Effector memory CD8-positive, alpha-beta T cell (primary cell): Measurements from ENCODE around the gene CCDC88C.

ENCODE experiments used
- ATAC-seq: fragments of 150-1000 bp; cut with Tn5 transposase; replicated peaks from 2 replicates; pipeline ENCODE4 v1.10.0; 2021; ENCODE audit warnings: mild to moderate bottlenecking, moderate library complexity
- DNase-seq, 3 experiments: peaks; one replicate each; pipeline ENCODE4 v3.0.0; 2021
- H3K27ac Mint-ChIP-seq, 2 donors: one replicate each; pipeline ENCODE4 v1.8.0; 2022; ENCODE audit warnings: mild to moderate bottlenecking in 2 of 2, mixed read lengths in 2 of 2, moderate library complexity in 2 of 2
- H3K27me3 Mint-ChIP-seq, 2 donors: one replicate each; pipeline ENCODE4 v1.8.0; 2022; ENCODE audit warnings: mixed read lengths in 2 of 2
- H3K36me3 Mint-ChIP-seq: one replicate; pipeline ENCODE4 v1.8.0; 2022; ENCODE audit warnings: mild to moderate bottlenecking, moderate library complexity, mixed read lengths; ENCODE audit not compliant: insufficient read depth
- H3K4me1 Mint-ChIP-seq, 2 donors: one replicate each; pipeline ENCODE4 v1.8.0; 2022; ENCODE audit warnings: low read depth in 2 of 2, mixed read lengths in 2 of 2
- H3K4me3 Mint-ChIP-seq, 2 donors: one replicate each; pipeline ENCODE4 v1.8.0; 2022; ENCODE audit warnings: mild to moderate bottlenecking in 2 of 2, mixed read lengths in 2 of 2, moderate library complexity in 2 of 2
- H3K9me3 Mint-ChIP-seq, 2 donors: one replicate each; pipeline ENCODE4 v1.8.0; 2022; ENCODE audit warnings: mixed read lengths in 2 of 2

Gene CCDC88C

DNA sequence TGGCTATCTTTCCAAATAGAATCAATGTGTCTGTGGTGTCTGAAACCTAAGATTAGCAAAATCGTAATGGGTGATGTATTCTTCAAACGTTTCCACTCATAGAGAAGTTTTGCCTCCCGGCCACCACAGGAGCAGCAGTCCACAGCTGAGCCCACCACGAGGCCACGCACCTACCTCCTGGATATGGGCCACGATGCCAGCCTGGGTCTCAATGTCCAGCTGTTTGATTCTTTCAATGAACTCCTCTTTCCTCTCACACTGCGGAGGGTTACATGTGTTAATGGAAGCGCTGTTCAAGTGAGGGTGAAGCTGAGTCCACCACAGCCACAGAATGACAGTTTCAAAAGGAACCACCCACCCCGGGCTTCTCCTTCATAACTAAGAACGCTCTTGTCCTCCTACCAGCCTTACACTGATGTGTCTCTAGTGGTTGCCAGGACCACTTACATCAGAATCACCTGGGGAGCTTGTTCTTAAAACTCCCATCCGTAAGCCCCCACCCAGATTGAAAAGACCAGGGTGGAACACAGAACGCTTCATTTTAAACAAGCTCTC, 75.3 kb downstream of the CCDC88C start:
- peaks cover 82% of the 10 kb centered on the region for H3K36me3 Mint-ChIP-seq
- H3K4me3 Mint-ChIP-seq, result no peak overlapping the region
- H3K9me3 Mint-ChIP-seq, result no peaks in the 10 kb centered on the region
- H3K27me3 Mint-ChIP-seq, result no peaks in the 10 kb centered on the region
- ATAC-seq (no peak), DNase-seq (no peak)
- peaks cover 30 to 37% of the 10 kb centered on the region in 2 donors for H3K4me1 Mint-ChIP-seq
- peak overlapping the region; percentile 54 to 88 for H3K27ac Mint-ChIP-seq

DNA sequence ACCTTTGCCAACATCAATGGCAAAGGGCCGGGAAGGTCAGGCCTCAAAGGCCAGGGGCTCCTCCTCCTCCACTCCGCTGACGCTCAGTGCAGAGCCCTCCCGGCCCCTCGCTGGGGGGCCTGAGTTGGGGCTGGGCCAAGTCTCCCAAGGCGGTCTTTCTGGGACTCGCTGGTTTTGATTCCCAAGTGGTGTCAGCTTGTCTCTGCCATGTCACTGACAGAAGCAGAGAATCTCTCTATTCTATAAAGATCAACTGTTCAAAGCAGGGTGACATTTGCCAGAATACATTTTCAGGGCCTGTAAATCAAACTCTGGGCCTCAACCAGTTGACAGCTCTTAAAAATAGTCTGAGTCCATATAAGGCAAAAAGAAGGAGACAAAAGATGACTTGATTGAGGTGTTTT, 75.9 kb downstream of the CCDC88C start:
- Mint-ChIP-seq H3K9me3 (no peaks in the 10 kb centered on the region), H3K4me1 (peaks cover 24 to 32% of the 10 kb centered on the region in 2 donors), H3K27me3 (no peaks in the 10 kb centered on the region), H3K4me3 (no peak overlapping the region), H3K36me3 (peaks cover 87% of the 10 kb centered on the region), H3K27ac (peak overlapping the region; percentile 54 to 88)
- ATAC-seq (no peak), DNase-seq (no peak)

DNA sequence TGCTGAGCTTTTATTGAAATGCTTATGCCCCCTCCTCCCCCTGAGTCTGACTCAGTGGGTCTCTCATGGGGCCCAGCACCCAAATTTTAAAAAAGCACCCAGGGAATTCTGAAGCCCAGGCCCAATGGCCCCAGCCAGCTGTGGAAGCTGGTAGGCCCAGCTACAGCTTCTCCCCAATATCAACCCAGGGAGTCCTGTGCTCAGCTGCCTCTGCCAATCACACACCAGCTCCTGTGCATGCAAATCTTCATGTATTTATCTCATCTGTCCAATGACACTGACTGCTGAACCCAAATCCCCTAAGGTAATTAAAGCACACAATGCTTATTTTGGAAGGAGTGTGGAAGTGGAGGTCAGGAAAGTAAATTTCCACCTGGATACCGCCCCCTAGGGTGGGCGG, 76.3 kb downstream of the CCDC88C start:
- Mint-ChIP-seq H3K27ac (peak overlapping the region; percentile 54 to 88), H3K9me3 (no peaks in the 10 kb centered on the region), H3K4me1 (peaks cover 20 to 28% of the 10 kb centered on the region in 2 donors), H3K36me3 (peaks cover 89% of the 10 kb centered on the region), H3K4me3 (no peak overlapping the region), H3K27me3 (no peaks in the 10 kb centered on the region)
- ATAC-seq, result no peak
- DNase-seq, result no peak

DNA sequence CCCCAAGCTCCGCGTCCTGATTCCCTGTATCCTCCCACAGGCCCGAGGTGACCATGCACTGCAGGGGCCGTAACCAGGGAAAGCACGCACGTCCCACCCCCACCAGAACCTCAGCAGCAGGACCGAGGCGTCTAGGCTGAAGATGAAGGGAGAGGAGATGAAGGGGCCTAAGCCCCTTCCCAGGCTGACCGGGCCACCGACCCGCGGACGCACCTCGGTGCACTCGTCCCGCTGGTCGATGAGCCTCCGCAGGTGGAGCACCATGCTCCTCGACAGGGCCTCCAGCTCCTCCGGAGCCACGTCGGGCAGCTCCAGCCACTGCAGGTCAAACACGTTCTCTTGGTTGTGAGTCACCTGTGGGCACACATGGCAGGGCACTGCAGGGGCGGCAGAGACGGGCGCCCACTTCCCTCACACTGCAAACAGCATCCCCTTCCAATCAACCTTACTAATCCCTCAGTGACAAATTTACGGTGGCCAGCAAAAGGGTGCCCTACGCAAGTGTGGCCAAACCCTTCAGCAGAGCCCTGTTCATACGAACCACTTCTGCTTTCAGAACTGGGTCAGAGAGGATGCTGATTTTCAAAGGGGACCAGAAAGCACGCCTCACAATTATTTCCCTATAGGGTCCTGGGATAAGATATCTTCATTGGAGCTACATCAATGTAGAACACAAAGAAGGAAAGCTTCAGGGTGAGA, 77.8 kb downstream of the CCDC88C start:
- peak overlapping the region; percentile 35 to 88 for H3K27ac Mint-ChIP-seq
- H3K4me3 Mint-ChIP-seq, result no peak overlapping the region
- H3K36me3 Mint-ChIP-seq, result peaks cover 92% of the 10 kb centered on the region
- ATAC-seq (no peak), DNase-seq (no peak)
- H3K27me3 Mint-ChIP-seq, result no peaks in the 10 kb centered on the region
- H3K4me1 Mint-ChIP-seq, result peaks cover 18 to 24% of the 10 kb centered on the region in 2 donors
- H3K9me3 Mint-ChIP-seq, result no peaks in the 10 kb centered on the region

DNA sequence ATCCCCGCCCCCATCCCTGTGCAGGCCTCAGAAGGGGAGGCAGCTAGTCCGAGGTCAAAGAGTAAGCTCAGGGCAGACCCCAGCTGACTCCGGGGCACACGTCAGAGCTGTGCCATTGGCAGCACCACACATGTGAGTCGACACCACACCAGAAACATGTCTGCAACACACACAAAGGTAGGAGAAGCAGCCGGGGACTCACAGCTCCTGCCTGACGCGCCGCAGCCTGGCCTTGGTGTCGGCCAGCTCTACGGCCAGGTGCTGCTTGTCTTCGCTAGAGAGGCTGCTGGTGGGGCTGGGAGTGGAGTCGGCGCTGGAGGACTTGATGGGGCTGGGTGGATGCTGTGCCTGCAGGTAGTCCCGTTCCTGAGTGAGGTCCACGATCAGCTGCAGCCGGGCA, 78.5 kb downstream of the CCDC88C start:
- ATAC-seq (no peak), DNase-seq (no peak)
- Mint-ChIP-seq H3K27me3 (no peaks in the 10 kb centered on the region), H3K9me3 (no peaks in the 10 kb centered on the region), H3K36me3 (peaks cover 93% of the 10 kb centered on the region), H3K4me1 (peaks cover 15 to 16% of the 10 kb centered on the region in 2 donors), H3K27ac (peak overlapping the region in 1 of 2 donors; percentile 62), H3K4me3 (no peak overlapping the region)

DNA sequence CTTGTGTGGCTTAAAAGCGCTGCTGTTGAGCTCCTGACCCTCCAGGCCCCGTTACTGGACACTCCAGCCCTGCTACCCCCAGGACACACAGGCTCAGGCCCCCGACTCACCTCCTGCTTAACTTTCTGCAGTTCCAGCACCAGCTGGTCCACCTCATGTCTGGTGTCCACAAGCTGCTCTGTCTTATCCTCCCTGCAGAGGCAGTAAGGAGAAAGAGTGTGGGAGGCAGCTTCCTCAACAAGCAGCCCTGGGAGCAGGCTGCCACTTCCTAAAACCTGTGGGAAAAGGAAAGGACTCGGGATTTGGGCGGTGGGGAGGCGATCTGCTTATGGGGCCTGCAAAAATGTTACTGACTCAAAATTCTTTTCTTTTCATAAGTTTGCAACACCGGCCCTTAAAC, 79.2 kb downstream of the CCDC88C start:
- Mint-ChIP-seq H3K4me1 (peaks cover 9 to 14% of the 10 kb centered on the region in 2 donors), H3K27me3 (no peaks in the 10 kb centered on the region), H3K27ac (peak overlapping the region in 1 of 2 donors; percentile 62), H3K9me3 (no peaks in the 10 kb centered on the region), H3K4me3 (no peak overlapping the region), H3K36me3 (peaks cover 95% of the 10 kb centered on the region)
- no peak for DNase-seq
- no peak for ATAC-seq

DNA sequence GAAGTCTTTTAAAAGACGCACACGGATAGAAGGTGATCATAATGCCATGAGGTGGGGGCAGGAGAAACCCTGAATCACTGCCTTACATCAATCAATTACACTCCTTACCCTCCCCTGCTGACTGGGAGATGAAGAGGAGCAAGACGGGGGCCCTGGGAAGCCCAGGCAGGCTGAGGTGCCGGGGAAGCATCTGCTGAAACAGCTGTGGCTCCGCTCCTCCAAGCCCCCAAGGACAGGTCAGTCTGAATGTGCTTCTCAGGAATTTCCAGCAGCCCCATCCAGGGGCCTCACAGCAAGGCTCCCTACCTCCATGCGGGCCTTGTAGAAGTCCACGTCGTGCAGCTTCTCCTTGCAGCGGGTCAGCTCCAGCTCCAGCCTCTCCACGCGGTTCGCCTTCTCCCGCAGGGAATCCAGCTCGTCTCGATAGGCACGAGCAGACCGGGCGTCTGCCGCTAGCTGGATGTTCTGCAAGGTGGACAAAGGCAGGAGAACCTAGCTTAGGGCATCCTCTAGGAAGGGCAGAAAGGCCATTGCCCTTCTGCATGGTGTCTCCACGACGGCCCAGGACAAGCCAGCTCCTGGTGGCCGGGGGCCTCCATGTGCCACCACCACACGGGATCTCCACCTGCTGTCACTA, 79.8 kb downstream of the CCDC88C start:
- DNase-seq (no peak), ATAC-seq (no peak)
- peaks cover 8 to 17% of the 10 kb centered on the region in 2 donors for H3K4me1 Mint-ChIP-seq
- no peaks in the 10 kb centered on the region for H3K9me3 Mint-ChIP-seq
- H3K4me3 Mint-ChIP-seq, result no peak overlapping the region
- peaks cover 96% of the 10 kb centered on the region for H3K36me3 Mint-ChIP-seq
- H3K27me3 Mint-ChIP-seq, result no peaks in the 10 kb centered on the region
- H3K27ac Mint-ChIP-seq, result peak overlapping the region in 1 of 2 donors; percentile 62

DNA sequence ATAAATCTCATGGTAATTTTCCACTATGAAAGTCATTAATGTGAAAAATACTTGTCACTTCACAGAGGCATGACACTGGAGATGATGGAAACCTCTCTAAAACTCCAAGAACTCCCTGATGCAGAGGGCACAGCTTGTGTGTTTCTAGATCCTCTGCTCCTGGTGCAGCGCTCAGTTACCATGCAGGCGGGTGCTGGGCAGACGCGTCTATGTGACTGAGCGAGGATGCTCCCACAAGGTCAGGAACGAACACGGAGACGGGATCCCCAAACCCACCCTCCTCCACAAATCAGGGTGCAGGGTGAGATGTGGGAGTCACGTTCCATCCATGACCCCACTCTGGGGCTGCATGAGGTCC, 81.5 kb downstream of the CCDC88C start:
- ATAC-seq, result no peak
- no peak for DNase-seq
- Mint-ChIP-seq H3K4me3 (no peak overlapping the region), H3K4me1 (peaks cover 25 to 34% of the 10 kb centered on the region in 2 donors), H3K27ac (no peak overlapping the region), H3K9me3 (no peaks in the 10 kb centered on the region), H3K36me3 (peaks cover 92% of the 10 kb centered on the region), H3K27me3 (no peaks in the 10 kb centered on the region)

DNA sequence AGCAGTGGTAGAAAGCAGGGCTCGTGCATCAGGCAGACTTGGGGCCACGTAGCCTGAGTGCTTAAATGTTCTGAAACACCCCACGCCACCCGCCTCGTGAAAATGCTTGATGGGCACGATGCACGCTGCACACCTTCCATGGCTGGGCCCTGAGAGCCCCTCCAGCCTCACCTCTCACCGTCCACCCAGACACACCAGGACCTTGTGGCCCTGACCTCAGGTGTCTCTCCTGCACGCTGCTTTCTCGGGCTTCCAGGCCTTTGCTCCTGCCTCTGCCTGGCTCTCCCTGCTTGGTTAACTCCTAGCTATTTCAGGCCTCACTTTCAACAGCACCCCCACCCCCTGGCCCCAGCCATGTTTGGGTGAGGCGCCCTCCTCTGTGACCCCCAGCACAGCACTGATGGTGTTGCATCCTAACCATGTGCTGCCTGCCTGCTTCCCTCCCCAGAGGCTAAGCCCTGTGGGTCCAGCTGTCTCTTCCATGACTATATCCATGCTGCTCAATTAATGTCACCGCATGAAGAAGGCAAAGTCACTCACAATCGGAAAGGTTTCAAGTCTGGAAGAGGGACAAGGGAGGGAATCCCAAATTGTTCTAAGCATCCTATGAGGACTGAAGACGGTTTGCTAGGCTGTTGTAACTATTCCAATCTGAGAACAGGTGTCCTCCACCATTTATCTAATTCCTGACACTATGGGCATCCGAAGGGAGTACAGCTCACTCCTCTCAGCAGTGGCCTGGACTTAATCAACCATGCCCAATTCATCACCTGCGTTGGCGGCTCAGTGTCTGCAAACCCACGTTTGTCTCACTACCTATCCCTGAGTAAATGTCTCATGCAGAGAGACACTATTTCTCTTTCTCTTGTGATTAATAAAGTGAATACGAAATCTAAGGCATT, 82.2 kb downstream of the CCDC88C start:
- Mint-ChIP-seq H3K27ac (peak overlapping the region; percentile 77 to 90), H3K9me3 (no peaks in the 10 kb centered on the region), H3K4me1 (peaks cover 31 to 39% of the 10 kb centered on the region in 2 donors), H3K27me3 (no peaks in the 10 kb centered on the region), H3K4me3 (no peak overlapping the region), H3K36me3 (peaks cover 89% of the 10 kb centered on the region)
- ATAC-seq, result no peak
- no peak for DNase-seq

DNA sequence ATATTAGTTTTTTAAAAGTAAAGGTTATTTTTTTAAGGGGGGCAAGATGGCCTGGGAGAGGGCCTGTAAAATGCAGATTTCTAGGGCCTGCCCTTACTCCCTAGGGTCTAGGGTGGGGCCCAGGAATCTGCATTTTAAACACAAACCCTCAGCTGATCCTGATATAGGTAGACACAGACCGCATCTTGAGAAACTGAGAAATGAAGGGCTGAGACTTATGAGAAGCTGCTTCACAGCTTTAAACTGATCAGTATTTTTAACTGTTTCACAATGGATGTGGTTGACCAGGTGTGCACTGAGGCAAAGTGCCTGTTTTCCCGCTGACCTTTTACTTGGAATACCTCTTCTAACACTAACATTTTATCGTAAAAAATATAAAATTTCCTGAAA, 84.0 kb downstream of the CCDC88C start:
- H3K36me3 Mint-ChIP-seq, result peaks cover 82% of the 10 kb centered on the region
- no peak overlapping the region for H3K4me3 Mint-ChIP-seq
- no peak for DNase-seq
- no peaks in the 10 kb centered on the region for H3K27me3 Mint-ChIP-seq
- H3K4me1 Mint-ChIP-seq, result peaks cover 40 to 52% of the 10 kb centered on the region in 2 donors
- no peak for ATAC-seq
- peak overlapping the region; percentile 74 to 98 for H3K27ac Mint-ChIP-seq
- H3K9me3 Mint-ChIP-seq, result no peaks in the 10 kb centered on the region

DNA sequence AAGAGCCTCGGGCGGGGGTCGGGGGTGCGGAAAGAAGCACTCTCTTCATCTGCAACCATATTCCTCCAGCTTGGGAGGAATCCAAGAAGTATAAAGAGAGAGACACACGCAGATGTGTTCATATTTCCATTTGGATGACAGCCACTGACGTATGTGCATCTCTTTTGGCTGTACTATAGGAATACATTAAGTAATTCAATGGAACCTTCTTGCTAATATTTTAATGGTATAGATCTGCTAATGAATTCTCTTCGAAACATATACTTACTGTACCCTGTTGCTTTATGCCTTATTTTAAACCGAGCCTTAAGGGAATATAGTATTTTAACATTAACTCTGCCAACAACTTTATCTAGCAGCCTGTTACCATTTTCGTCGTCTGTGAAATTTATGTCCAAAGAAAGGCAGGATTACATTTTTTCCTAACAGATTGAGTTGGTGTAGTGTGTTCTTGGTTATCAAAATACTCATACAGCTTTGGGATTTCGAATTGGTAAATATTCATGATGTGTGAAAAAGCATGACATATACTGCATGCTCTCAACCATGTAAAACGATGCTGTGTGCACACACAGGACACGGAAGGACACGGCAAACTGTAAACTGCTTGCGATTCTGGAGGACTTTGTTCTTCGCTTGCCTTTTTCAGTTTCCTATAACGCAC, 84.5 kb downstream of the CCDC88C start:
- H3K36me3 Mint-ChIP-seq, result peaks cover 81% of the 10 kb centered on the region
- H3K27me3 Mint-ChIP-seq, result no peaks in the 10 kb centered on the region
- no peak for ATAC-seq
- peak overlapping the region; percentile 98 for H3K27ac Mint-ChIP-seq
- DNase-seq, result no peak
- H3K4me1 Mint-ChIP-seq, result peaks cover 46 to 54% of the 10 kb centered on the region in 2 donors
- H3K4me3 Mint-ChIP-seq, result peak overlapping the region in 1 of 2 donors; percentile 65
- H3K9me3 Mint-ChIP-seq, result no peaks in the 10 kb centered on the region

DNA sequence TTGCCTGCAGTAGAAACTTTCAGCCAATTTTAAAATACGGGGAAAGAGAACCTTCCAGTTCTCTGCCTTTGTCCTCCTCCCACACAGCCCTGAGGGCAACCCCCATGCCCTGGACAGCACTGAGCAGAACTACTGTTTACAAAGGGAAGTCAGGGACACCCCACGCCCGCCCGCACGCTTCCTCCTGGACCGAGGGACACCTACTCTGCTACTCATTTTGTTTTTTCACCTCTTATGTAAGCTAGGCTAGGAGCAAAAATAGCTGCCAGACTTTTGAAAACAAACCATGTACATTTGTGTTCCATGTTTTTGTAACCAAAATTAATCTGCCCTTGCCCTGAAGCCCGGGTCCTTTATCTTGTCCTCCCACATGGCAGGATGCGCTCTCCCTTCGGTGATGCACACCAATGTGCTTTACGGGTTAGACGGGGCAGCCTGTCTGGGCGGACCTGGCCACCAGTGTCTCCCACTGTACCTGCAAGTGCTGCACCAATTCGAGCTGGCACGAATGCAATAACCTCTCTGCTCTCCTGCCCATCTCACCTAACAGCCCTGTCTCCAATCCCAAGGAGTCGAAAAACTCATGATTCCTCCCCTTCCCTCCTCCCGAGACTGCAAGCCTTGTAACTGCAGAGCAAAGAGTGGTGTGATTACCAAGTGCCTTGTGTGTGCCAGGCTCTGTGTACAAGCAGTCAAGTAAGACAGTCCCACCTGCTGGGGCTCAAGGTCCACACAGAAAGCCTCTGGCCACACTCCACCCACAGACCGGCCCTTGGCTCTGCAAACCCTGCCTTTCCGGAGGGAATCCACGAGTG, 85.2 kb downstream of the CCDC88C start:
- Mint-ChIP-seq H3K27me3 (no peaks in the 10 kb centered on the region), H3K9me3 (no peaks in the 10 kb centered on the region), H3K27ac (peak overlapping the region; percentile 98), H3K4me1 (peaks cover 51 to 60% of the 10 kb centered on the region in 2 donors), H3K4me3 (peak overlapping the region in 1 of 2 donors; percentile 65), H3K36me3 (peaks cover 78% of the 10 kb centered on the region)
- DNase-seq, result no peak
- ATAC-seq, result no peak
